Measurements from ENCODE around the gene PTPRM.

The PTPRM gene

GRCh38 chr18:7559709-7560319, 7.3 kb upstream of the PTPRM start:
- DNase-seq: no peak
- Histone ChIP-seq H3K36me3 (no peaks in the 10 kb centered on the region), H3K4me1 (peaks cover 0 to 1% (median 0%) of the 10 kb centered on the region in 4 donors), H3K4me3 (no peak overlapping the region), H3K9me3 (no peaks in the 10 kb centered on the region), H3K27ac (no peak overlapping the region), H3K27me3 (no peaks in the 10 kb centered on the region)
- no peak for TF ChIP-seq CTCF (IDR thresholded peaks at IDR 0.05)
- intact Hi-C loops (cut with DNase I; ENCODE audit: low total_unique reads): loop anchor here (10.0 kb wide), 1 partner anchor 285 kb away; no protein-coding TSS in a partner anchor

GRCh38 chr18:7561909-7562460, 5.1 kb upstream of the PTPRM start:
- Histone ChIP-seq H3K27ac (no peak overlapping the region), H3K27me3 (no peaks in the 10 kb centered on the region), H3K4me1 (peaks cover 0 to 15% (median 5%) of the 10 kb centered on the region in 4 donors), H3K4me3 (no peak overlapping the region), H3K36me3 (no peaks in the 10 kb centered on the region), H3K9me3 (no peaks in the 10 kb centered on the region)
- TF ChIP-seq CTCF (IDR thresholded peaks at IDR 0.05): no peak
- no peak for DNase-seq
- intact Hi-C loops (cut with DNase I; ENCODE audit: low total_unique reads): loop anchor here (10.0 kb wide), 1 partner anchor 287 kb away; no protein-coding TSS in a partner anchor

- DNase-seq: no peak
- Histone ChIP-seq H3K4me3 (no peak overlapping the region), H3K4me1 (peaks cover 0 to 15% (median 5%) of the 10 kb centered on the region in 4 donors), H3K27ac (no peak overlapping the region), H3K36me3 (no peaks in the 10 kb centered on the region), H3K27me3 (no peaks in the 10 kb centered on the region), H3K9me3 (no peaks in the 10 kb centered on the region)
- intact Hi-C loops (cut with DNase I; ENCODE audit: low total_unique reads): loop anchor here (10.0 kb wide), 1 partner anchor 288 kb away; no protein-coding TSS in a partner anchor
- no peak for TF ChIP-seq CTCF (IDR thresholded peaks at IDR 0.05)
These were observed 4.6 kb upstream of the PTPRM start for GRCh38 chr18:7562491-7562890.

GRCh38 chr18:7565677-7566076, 1.4 kb upstream of the PTPRM start:
- H3K27ac ChIP-seq: peak overlapping the region; percentile 87 to 99
- peak overlapping the region; percentile 81 to 83 for H3K4me3 ChIP-seq
- no peak for DNase-seq
- H3K9me3 ChIP-seq: no peaks in the 10 kb centered on the region
- no peaks in the 10 kb centered on the region for H3K27me3 ChIP-seq
- H3K4me1 ChIP-seq: peaks cover 0 to 28% (median 11%) of the 10 kb centered on the region in 4 donors
- no peak for TF ChIP-seq CTCF (IDR thresholded peaks at IDR 0.05)
- intact Hi-C loops (cut with DNase I; ENCODE audit: low total_unique reads): loop anchor here (5.0 to 10.0 kb wide), 2 partner anchors 42 to 291 kb away; no protein-coding TSS in a partner anchor
- no peaks in the 10 kb centered on the region for H3K36me3 ChIP-seq

GRCh38 chr18:7566244-7566566, 911 bp upstream of the PTPRM start:
- intact Hi-C loops (cut with DNase I; ENCODE audit: low total_unique reads): loop anchor here (5.0 to 10.0 kb wide), 2 partner anchors 41 to 291 kb away; no protein-coding TSS in a partner anchor

More at GRCh38 chr18:7566244-7566566, 911 bp upstream of the PTPRM start:
- Histone ChIP-seq H3K27ac (peak overlapping the region; percentile 87 to 99), H3K4me3 (peak overlapping the region; percentile 81 to 83), H3K9me3 (no peaks in the 10 kb centered on the region), H3K27me3 (no peaks in the 10 kb centered on the region), H3K4me1 (peaks cover 0 to 31% (median 11%) of the 10 kb centered on the region in 4 donors), H3K36me3 (no peaks in the 10 kb centered on the region)
- TF ChIP-seq CTCF (IDR thresholded peaks at IDR 0.05): no peak
- DNase-seq: no peak

Data from tibial artery (tissue), 4 donors.